ENCODE results near the gene KDM4C.

The KDM4C gene

DNA sequence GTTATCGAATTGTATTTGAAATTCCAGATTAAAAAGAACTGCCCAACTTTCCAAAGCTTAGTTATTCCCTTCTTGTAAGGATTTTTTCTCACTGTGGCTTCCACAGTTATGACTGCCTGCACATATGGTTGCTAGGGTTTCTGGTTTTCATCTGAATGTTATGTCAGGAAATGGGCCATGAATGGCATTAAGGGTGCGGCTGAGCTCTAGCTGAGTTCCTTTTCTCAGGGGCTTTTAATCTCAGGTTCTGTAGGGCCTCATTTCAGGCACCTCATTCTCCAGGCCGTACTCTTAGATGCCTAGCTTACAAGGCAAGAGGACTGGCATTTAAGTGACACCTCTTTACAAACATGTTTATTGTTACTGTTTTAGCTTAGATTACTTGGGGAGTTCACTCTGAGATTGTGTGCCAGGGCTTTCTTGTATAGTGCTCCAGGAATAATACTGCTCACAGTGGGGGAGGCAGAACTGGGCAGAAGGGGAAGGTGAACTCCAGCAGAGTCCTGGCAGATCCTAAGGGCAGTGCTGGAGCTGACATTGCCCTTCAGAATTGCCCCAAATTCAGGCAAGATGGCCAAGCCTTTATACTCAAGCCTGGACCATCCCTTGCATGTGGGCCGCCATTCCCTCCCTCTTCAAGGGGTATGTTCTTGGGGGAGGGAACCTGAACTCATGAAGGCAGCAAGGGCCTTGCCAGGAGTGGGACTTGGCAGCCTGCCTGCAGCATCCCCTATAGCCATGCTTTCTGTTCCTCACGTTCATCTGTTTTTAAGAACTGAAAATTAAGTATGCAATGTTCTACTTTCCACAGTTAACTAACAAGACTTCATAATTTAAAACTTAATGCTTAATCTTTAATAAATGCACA is 111.5 kb downstream of the KDM4C start:
- no peak for DNase-seq (ENCODE audit: low spot score)

DNA sequence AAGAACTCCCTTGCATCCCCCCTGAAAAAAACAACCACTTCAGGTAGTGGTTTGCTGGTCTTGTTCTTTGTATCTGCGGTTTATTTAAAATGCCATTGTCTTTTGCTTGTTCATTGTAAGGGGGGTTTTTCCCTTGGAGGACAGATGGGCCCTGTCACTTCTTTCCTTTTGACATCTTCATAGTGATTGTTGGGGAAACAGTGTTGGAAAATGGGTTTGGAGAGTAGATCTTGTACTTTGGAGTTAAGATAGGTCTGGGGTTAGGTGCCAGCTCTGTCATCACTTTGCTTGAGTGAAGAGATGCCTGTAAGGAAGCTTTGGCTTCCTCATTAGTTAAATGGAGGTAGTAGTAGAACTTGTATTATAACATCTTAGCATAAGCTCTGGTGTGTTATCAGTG is 112.4 kb downstream of the KDM4C start:
- DNase-seq (ENCODE audit: low spot score), result no peak

- no peak for DNase-seq (ENCODE audit: low spot score)
Measured at GRCh38 chr9:6870650-6871477, 113.1 kb downstream of the KDM4C start.

DNA sequence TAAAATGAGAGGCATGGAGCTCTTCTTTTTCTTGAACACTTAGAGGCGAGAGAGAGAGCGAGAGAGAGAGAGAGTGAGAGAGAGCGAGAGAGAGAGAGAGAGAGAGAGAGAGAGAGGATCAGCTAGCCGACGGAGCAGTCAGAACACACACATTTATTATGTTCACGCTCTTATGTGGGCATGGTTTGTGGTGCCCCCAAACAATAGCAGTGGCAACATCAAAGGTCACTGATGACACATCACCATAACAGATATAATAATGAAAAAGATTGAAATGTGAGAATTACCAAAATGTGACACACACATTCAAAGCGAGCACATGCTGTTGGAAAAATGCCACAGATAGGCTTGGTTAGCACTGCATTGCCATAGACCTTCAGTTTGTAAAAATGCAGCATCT is 116.1 kb downstream of the KDM4C start:
- DNase-seq (ENCODE audit: low spot score), result no peak

- no peak for DNase-seq (ENCODE audit: low spot score)
Measured at GRCh38 chr9:6876195-6876894, 118.6 kb downstream of the KDM4C start.

- DNase-seq (ENCODE audit: low spot score), result no peak
Measured at GRCh38 chr9:6877671-6878161, 119.9 kb downstream of the KDM4C start.

- no peak for DNase-seq (ENCODE audit: low spot score)
Measured at GRCh38 chr9:6880626-6881025, 122.9 kb downstream of the KDM4C start.

DNA sequence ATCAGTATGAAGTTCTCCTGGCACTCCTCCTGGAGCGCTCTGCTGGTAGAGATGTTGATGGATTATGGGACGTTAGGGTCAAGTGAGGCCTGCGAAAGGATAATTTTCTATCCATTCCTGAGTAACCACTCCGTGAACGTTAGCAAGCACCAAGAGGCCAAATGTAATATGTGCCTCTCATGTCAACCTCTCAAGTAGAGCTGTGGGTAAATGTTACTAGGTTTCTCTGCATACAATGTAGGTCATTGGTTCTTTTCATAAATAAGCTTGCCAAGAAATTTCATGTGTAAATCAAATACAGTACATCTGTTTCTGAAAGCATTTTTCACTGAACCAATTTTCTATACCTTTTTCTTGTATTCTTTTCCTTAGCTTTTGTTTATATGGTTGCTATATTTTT is 126.3 kb downstream of the KDM4C start:
- no peak for DNase-seq (ENCODE audit: low spot score)

GRCh38 chr9:6884990-6885389 is 127.2 kb downstream of the KDM4C start:
- no peak for DNase-seq (ENCODE audit: low spot score)

DNA sequence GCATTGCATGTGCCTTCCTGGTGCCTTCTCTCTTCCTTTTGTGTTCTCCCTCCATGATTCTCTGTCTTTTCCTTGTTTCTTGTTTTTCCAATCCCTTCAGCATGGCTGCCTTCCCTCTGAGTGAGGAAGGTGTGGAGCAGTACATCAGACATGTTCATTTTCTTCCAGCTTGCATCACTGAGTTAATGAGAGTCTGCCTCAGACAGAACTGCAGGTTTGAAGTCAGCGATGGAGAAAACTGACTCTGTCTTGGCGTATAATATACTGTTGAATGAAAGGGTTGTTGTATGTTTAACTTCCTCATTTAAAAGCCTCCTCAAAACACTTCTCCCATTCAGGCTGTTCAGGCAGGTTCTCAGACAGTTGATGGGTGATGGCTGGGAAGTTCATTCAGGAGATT is 129.3 kb downstream of the KDM4C start:
- no peak for DNase-seq (ENCODE audit: low spot score)

DNA sequence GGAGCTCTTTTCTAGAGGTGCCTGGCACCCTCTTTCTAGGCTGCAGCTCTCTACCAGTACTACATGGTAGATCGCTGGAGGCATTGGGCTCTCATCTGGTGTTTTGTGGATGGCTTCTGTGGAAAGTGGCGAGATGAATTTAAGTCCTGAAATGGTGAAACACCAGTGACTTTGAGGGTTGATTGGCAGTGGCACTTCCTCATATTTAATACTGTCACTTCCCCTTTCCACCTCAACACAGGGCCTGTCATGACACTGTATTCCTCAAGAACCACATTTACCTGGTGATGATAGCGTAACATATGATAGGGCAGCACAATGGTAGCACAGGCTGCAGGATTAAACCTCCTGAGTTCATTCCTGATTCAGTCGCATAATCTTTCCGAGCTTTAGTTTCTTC is 132.1 kb downstream of the KDM4C start:
- DNase-seq (ENCODE audit: low spot score), result no peak

- DNase-seq (ENCODE audit: low spot score), result no peak
Measured at GRCh38 chr9:6893350-6894131, 135.8 kb downstream of the KDM4C start.

DNA sequence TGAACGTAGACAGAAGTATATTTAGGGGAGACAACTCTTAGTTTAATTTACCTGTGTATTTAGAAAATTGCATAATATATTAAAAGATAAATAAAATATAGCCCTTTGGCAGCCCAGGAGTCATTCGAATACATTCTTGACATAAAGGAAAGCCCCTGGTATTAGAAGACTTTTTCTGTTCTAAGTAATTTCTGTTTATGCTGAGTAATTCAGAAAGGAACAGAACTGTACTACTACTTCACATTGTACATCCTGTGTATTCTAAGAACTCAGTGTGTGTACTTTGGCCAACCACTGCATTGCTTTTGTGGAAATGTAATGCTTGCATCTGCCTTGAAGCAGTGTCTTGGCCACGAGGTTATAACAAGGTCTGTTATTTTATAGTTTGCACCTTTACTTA is 136.4 kb downstream of the KDM4C start:
- DNase-seq (ENCODE audit: low spot score), result no peak

GRCh38 chr9:6895754-6896153 is 138.0 kb downstream of the KDM4C start:
- DNase-seq (ENCODE audit: low spot score), result no peak

GRCh38 chr9:6896562-6896961 is 138.8 kb downstream of the KDM4C start:
- no peak for DNase-seq (ENCODE audit: low spot score)

DNA sequence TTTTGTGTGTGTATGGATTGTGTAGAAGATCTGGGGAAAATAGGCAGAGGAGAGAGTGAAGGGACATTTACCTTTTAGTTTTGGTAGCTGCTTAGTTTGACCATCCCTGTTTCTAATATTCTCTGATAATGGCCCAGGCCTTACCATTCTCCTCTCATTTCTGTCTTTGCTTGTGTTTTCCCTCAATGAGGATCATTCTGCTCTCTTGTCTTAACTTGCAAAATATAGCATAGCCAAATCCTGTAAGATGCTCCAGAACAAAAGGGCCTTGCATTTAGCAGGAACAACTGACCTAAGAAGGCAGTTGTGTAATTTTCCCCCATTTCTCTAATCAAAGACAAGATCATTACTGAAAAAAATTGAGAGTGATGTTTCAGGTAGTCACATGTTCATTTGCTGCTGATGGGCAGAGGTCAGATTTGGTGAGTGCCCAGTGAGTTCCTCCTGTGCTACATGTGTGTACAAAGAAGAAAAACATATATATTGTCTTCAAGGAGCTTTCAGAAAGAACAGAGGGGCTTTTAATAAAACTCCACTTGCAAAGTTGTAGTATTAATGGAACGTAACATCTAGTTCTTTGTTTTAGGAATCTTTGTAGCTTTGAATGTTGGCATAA is 139.5 kb downstream of the KDM4C start:
- DNase-seq (ENCODE audit: low spot score), result no peak

- DNase-seq (ENCODE audit: low spot score), result no peak
Measured at GRCh38 chr9:6897898-6898302, 140.1 kb downstream of the KDM4C start.

DNA sequence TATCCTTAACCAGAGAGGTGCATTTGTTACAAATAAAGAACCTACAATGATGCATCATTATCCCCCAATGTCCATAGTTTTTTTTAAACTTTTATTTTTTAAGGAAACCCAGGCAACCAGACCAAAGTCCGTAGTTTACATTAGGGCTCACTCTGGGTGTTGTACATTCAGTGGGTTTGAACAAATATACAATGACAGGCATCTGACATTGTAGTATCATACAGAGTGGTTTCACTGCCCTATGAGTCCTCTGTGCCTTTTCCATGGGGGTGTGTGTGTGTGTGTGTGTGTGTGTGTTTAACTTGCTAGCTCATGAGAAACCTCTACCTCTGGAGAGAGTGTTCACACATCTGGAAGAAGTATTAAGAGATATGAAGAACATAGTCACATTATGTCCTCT is 141.5 kb downstream of the KDM4C start:
- no peak for DNase-seq (ENCODE audit: low spot score)

DNA sequence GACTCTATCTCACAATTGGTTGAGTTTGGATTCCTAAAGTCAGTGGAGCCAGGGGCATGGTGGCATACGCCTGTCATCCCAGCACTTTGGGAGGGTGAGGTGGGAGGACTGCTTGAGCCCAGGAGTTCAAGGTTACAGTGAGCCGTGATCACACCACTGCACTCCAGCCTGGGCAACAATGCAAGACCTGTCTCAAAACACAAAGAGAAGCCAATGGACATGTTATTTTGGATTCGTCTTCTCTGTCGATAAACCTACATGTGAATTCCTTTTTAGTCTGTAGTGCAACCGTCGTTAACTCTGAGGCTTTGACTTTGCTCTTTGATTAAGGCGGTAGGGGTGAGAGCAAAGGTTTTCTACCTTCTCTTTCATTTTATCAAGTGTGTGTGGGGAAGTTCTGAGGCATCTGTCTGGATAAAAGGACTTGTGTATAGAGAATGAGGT is 142.7 kb downstream of the KDM4C start:
- no peak for DNase-seq (ENCODE audit: low spot score)

- DNase-seq (ENCODE audit: low spot score), result no peak
Measured at GRCh38 chr9:6901180-6901579, 143.4 kb downstream of the KDM4C start.

- DNase-seq (ENCODE audit: low spot score), result no peak
Measured at GRCh38 chr9:6902423-6902822, 144.7 kb downstream of the KDM4C start.

All from HuH-7.5 (cell line).